HL-60 (cell line): ENCODE data around the gene MRTO4.
A peak's percentile ranks its signal among the peaks of the same experiment; 100 is the strongest.

ENCODE experiments used
- DNase-seq, 2 experiments: peaks; one replicate each; pipeline ENCODE4 v3.0.0-alpha.2; 2010 to 2020; ENCODE audit warnings: low read depth in 1 of 2, low spot score in 1 of 2
- H3K27ac ChIP-seq: fragments of 250-450 bp; sonication (Bioruptor Pico); replicated peaks from 2 replicates; pipeline ENCODE4 v1.5.1; 2020; ENCODE audit warnings: mild to moderate bottlenecking, moderate library complexity
- H3K27me3 ChIP-seq: fragments of 250-450 bp; sonication (Bioruptor Pico); 2 replicates; pipeline ENCODE4 v1.5.1; 2021; ENCODE audit warnings: mild to moderate bottlenecking, moderate library complexity; ENCODE audit not compliant: insufficient read depth, poor library complexity, severe bottlenecking
- H3K4me3 ChIP-seq: replicated peaks from 2 replicates; pipeline ENCODE4 v1.5.1; 2011; ENCODE audit warnings: mild to moderate bottlenecking, control low read depth, low read length; ENCODE audit not compliant: insufficient read depth
- GABPA ChIP-seq: IDR thresholded peaks from 2 replicates; pipeline ENCODE4 v1.6.1; 2012; ENCODE audit warnings: low read depth
- POLR2AphosphoS5 ChIP-seq: IDR thresholded peaks from 2 replicates; pipeline ENCODE4 v1.6.1; 2012; ENCODE audit warnings: low read depth
- SPI1 ChIP-seq: IDR thresholded peaks from 2 replicates; pipeline ENCODE4 v1.6.1; 2012; ENCODE audit warnings: low read depth, mild to moderate bottlenecking, borderline replicate concordance
- TF ChIP-seq, protein P1 (sequence below): IDR thresholded peaks from one replicate; pipeline ENCODE4 v1.5.1; 2011; ENCODE audit warnings: low read length, control low read depth, inconsistent platforms; ENCODE audit not compliant: insufficient read depth
- TF ChIP-seq, protein P2 (sequence below): IDR thresholded peaks from 2 replicates; pipeline ENCODE4 v1.6.1; 2012; ENCODE audit warnings: low read depth; ENCODE audit not compliant: insufficient replicate concordance

The MRTO4 gene

DNA sequence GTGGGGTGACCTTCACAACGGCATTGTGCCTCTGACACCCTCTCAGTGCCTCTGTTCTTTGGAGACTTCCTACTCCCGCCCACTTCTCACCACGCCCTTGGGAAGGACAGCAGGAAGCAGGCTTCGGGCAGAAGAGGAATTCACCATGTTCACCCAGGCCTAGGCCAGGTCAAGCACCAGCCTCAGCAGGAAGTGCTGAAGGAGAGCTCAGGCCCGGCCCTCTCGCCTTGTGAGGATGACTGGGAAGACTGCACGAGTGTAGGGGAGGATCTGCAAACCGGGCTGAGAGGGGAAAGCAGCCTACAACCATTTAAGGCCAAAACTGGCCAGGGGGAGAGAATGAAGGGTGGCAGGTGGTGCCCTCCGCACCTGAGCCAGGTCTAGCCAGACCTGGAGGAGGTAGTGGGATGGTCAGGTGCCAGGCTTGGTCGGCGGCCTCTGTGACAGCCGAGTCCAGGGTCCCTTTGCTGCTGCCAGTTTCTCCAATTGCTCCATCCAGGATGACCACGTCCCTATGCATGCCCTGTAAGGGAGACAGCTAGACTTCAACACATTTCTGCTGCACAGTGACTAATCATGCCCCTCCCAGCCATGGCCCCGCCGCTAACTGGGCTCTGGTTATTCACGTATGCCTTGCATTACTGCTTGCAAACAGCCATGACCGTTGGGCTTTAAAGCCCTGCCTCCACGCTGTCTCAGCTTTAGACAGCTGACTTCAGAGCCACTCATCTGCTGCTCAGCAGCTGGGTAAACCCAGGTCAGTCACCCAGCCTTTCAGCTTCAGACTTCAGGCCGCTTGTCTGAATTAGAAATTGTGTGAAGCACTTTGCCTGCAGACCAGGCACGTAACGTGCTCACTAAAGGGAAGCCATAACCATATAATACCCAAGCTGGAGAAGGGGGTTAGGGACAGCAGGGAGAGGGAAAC is 8.9 kb downstream of the MRTO4 start:
- no peaks in the 10 kb centered on the region for H3K27me3 ChIP-seq
- no peak overlapping the region for H3K27ac ChIP-seq
- no peak for DNase-seq

DNA sequence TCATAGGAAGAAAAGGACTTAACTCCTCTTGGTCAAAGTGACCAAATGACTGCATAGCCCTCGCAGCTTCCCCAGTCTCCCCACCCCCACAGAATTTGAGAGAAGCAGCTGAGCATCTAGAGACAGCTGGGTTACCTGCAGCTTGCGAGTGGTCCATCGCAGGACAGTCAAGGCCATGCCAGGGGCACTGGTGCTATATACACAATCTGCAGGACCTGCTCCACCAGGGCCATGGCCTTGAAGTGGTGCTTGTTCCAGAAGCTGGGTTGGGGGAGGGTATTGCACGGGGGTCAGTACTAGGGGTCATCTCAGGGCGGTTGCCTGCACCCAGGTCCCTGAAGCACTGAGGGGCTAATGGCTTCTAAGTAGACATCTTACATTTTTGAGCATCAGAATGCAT is 10.4 kb downstream of the MRTO4 start:
- DNase-seq, result no peak
- no peak for TF ChIP-seq GABPA
- TF ChIP-seq, protein P1, sequence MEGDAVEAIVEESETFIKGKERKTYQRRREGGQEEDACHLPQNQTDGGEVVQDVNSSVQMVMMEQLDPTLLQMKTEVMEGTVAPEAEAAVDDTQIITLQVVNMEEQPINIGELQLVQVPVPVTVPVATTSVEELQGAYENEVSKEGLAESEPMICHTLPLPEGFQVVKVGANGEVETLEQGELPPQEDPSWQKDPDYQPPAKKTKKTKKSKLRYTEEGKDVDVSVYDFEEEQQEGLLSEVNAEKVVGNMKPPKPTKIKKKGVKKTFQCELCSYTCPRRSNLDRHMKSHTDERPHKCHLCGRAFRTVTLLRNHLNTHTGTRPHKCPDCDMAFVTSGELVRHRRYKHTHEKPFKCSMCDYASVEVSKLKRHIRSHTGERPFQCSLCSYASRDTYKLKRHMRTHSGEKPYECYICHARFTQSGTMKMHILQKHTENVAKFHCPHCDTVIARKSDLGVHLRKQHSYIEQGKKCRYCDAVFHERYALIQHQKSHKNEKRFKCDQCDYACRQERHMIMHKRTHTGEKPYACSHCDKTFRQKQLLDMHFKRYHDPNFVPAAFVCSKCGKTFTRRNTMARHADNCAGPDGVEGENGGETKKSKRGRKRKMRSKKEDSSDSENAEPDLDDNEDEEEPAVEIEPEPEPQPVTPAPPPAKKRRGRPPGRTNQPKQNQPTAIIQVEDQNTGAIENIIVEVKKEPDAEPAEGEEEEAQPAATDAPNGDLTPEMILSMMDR, result no peak
- no peak for TF ChIP-seq POLR2AphosphoS5
- TF ChIP-seq, protein P2, sequence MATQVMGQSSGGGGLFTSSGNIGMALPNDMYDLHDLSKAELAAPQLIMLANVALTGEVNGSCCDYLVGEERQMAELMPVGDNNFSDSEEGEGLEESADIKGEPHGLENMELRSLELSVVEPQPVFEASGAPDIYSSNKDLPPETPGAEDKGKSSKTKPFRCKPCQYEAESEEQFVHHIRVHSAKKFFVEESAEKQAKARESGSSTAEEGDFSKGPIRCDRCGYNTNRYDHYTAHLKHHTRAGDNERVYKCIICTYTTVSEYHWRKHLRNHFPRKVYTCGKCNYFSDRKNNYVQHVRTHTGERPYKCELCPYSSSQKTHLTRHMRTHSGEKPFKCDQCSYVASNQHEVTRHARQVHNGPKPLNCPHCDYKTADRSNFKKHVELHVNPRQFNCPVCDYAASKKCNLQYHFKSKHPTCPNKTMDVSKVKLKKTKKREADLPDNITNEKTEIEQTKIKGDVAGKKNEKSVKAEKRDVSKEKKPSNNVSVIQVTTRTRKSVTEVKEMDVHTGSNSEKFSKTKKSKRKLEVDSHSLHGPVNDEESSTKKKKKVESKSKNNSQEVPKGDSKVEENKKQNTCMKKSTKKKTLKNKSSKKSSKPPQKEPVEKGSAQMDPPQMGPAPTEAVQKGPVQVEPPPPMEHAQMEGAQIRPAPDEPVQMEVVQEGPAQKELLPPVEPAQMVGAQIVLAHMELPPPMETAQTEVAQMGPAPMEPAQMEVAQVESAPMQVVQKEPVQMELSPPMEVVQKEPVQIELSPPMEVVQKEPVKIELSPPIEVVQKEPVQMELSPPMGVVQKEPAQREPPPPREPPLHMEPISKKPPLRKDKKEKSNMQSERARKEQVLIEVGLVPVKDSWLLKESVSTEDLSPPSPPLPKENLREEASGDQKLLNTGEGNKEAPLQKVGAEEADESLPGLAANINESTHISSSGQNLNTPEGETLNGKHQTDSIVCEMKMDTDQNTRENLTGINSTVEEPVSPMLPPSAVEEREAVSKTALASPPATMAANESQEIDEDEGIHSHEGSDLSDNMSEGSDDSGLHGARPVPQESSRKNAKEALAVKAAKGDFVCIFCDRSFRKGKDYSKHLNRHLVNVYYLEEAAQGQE, result no peak
- TF ChIP-seq SPI1, result no peak
- Histone ChIP-seq H3K27me3 (no peaks in the 10 kb centered on the region), H3K27ac (no peak overlapping the region), H3K4me3 (no peak overlapping the region)

More for the DNA sequence above, 8.9 kb downstream of the MRTO4 start:
- no peak overlapping the region for H3K4me3 ChIP-seq
- TF ChIP-seq, protein P2, result no peak
- TF ChIP-seq POLR2AphosphoS5, result peak; percentile 63

DNA sequence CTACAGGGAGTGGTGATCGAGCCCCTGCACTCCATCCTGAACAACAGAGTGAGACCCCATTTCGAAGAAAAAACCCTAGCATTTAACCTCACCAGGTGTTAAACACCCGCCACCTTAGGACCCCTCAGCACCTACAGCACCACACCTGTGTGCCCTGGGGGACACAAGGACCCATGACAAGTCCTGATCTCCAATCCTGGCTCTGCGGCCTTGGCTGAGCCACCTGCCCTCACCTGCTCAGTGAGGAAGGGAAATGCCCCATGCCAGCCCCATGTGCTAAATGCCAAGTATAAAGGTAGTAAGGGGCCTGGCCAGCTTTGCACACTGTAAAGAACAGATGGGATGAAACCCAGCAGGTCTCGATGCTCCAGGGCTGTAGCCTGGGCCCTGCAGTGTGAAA is 11.1 kb downstream of the MRTO4 start:
- H3K4me3 ChIP-seq, result no peak overlapping the region
- no peak overlapping the region for H3K27ac ChIP-seq
- DNase-seq, result no peak
- no peaks in the 10 kb centered on the region for H3K27me3 ChIP-seq
- TF ChIP-seq GABPA (no peak), POLR2AphosphoS5 (no peak), SPI1 (no peak)
- TF ChIP-seq, protein P2, result no peak
- TF ChIP-seq, protein P1, result no peak
